Measurements from ENCODE around the gene BRSK2. TPM values are rescaled to one million over a fixed set of nuclear protein-coding genes. Genes with fewer than 3 reads are reported as not detected.
"Not testable (repeated sequence)": the region's sequence is repeated elsewhere in the genome, so short reads cannot be mapped to it uniquely, and the experiment has no call there.

Gene BRSK2
- total RNA-seq, 2 donors from 2014 or later: 67.5 to 113 TPM

GRCh38 chr11:1425006-1425405, 35.3 kb downstream of the BRSK2 start:
- H3K36me3 ChIP-seq (replicated peaks in 1 of 2; ENCODE audit: insufficient read depth in 1 of 2, low read depth in 2 of 2): no peaks in the 10 kb centered on the region
- H3K27ac ChIP-seq: no peak overlapping the region
- TF ChIP-seq, protein P1, sequence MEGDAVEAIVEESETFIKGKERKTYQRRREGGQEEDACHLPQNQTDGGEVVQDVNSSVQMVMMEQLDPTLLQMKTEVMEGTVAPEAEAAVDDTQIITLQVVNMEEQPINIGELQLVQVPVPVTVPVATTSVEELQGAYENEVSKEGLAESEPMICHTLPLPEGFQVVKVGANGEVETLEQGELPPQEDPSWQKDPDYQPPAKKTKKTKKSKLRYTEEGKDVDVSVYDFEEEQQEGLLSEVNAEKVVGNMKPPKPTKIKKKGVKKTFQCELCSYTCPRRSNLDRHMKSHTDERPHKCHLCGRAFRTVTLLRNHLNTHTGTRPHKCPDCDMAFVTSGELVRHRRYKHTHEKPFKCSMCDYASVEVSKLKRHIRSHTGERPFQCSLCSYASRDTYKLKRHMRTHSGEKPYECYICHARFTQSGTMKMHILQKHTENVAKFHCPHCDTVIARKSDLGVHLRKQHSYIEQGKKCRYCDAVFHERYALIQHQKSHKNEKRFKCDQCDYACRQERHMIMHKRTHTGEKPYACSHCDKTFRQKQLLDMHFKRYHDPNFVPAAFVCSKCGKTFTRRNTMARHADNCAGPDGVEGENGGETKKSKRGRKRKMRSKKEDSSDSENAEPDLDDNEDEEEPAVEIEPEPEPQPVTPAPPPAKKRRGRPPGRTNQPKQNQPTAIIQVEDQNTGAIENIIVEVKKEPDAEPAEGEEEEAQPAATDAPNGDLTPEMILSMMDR (IDR thresholded peaks at IDR 0.05): no peak
- no peak for TF ChIP-seq POLR2A (IDR thresholded peaks at IDR 0.05)
- 85 to 90% methylated on average over 2 to 21 of the region's 22 CpGs for WGBS, 2 donors
- no peak for ATAC-seq
- peaks cover 33% of the 10 kb centered on the region for H3K4me1 ChIP-seq
- DNase-seq: no peak
- intact Hi-C loops (cut with DNase I): no loop called here
- no peaks in the 10 kb centered on the region for H3K27me3 ChIP-seq
- H3K4me3 ChIP-seq: no peak overlapping the region
- no peaks in the 10 kb centered on the region for H3K9me3 ChIP-seq

DNA sequence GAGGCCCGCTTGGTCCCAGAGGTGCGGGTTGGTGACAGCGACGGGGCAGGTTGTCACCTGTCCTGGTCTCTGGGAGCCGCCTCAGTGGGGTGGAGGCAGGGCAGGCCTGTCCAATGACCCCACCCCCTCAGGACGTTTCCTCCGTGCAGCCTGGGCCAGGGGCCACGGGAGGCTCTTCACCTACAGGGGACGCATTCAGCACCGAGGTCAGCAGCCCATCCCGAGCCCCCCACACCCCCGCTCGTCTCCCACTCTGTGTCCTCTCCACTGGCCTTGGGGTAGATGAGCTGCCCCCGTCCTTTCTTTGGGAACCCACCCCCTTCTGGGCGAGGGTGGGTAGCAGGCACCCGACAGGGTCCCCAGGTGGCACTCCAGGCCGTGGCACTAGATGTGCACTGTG, 35.7 kb downstream of the BRSK2 start:
- H3K27ac ChIP-seq: no peak overlapping the region
- H3K27me3 ChIP-seq: no peaks in the 10 kb centered on the region
- intact Hi-C loops (cut with DNase I): no loop called here
- H3K36me3 ChIP-seq (replicated peaks in 1 of 2; ENCODE audit: insufficient read depth in 1 of 2, low read depth in 2 of 2): no peaks in the 10 kb centered on the region
- 78 to 87% methylated on average over 9 to 17 of the region's 17 CpGs for WGBS, 2 donors
- ATAC-seq: no peak
- H3K9me3 ChIP-seq: no peaks in the 10 kb centered on the region
- H3K4me3 ChIP-seq: no peak overlapping the region
- peaks cover 29% of the 10 kb centered on the region for H3K4me1 ChIP-seq
- TF ChIP-seq POLR2A (IDR thresholded peaks at IDR 0.05): no peak
- TF ChIP-seq, protein P1 (IDR thresholded peaks at IDR 0.05): no peak
- no peak for DNase-seq

- no peak overlapping the region for H3K4me3 ChIP-seq
- H3K4me1 ChIP-seq: peaks cover 14% of the 10 kb centered on the region
- no peaks in the 10 kb centered on the region for H3K27me3 ChIP-seq
- WGBS, 2 donors: 89 to 94% methylated on average over 22 of the region's 22 CpGs
- ATAC-seq: peak; percentile 20
- H3K9me3 ChIP-seq: no peaks in the 10 kb centered on the region
- intact Hi-C loops (cut with DNase I): no loop called here
- DNase-seq: no peak
- H3K27ac ChIP-seq: no peak overlapping the region
- H3K36me3 ChIP-seq (replicated peaks in 1 of 2; ENCODE audit: insufficient read depth in 1 of 2, low read depth in 2 of 2): no peaks in the 10 kb centered on the region
- TF ChIP-seq, protein P1 (IDR thresholded peaks at IDR 0.05): no peak
- TF ChIP-seq POLR2A (IDR thresholded peaks at IDR 0.05): no peak
Observed at GRCh38 chr11:1428762-1429316, 39.1 kb downstream of the BRSK2 start.

DNA sequence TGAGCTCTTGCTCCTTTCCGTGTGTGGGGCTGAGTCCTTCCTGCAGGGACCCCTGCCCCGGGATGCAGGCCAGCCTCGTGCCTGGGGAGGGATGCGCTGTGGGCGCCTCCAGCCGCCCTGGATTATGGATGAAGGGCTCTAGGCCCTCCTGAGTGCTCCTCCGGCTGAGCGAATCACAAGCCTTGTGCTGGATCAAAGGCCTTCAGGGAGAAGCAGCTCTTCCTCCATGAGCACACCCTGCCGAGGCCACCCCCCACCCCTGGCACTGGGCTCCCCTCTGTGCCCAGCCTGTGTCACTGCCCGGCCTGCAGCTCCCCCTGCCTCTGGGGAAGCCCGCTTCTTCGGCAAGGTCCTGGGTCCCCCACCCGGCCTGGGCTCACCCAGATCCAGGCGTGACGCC, 43.8 kb downstream of the BRSK2 start:
- intact Hi-C loops (cut with DNase I): no loop called here
- Histone ChIP-seq H3K4me1 (peaks cover 49% of the 10 kb centered on the region), H3K4me3 (no peak overlapping the region), H3K36me3 (replicated peaks in 1 of 2; ENCODE audit: insufficient read depth in 1 of 2, low read depth in 2 of 2) (no peaks in the 10 kb centered on the region), H3K27me3 (no peaks in the 10 kb centered on the region), H3K27ac (peak overlapping the region in 1 of 4 donors; percentile 29), H3K9me3 (no peaks in the 10 kb centered on the region)
- WGBS, 2 donors: 69 to 86% methylated on average over 11 to 15 of the region's 15 CpGs
- TF ChIP-seq, protein P1 (IDR thresholded peaks at IDR 0.05): no peak
- TF ChIP-seq POLR2A (IDR thresholded peaks at IDR 0.05): no peak
- no peak for DNase-seq
- no peak for ATAC-seq

GRCh38 chr11:1433977-1434640, 44.4 kb downstream of the BRSK2 start:
- ATAC-seq (peak; percentile 33), DNase-seq (peak in 3 of 4 donors; percentile 49 to 55 (median 54))
- H3K36me3 ChIP-seq (replicated peaks in 1 of 2; ENCODE audit: insufficient read depth in 1 of 2, low read depth in 2 of 2): no peaks in the 10 kb centered on the region
- TF ChIP-seq, protein P1 (IDR thresholded peaks at IDR 0.05): no peak
- TF ChIP-seq POLR2A (IDR thresholded peaks at IDR 0.05): no peak
- H3K27me3 ChIP-seq: no peaks in the 10 kb centered on the region
- intact Hi-C loops (cut with DNase I): no loop called here
- no peak overlapping the region for H3K4me3 ChIP-seq
- H3K27ac ChIP-seq: peak overlapping the region in 2 of 4 donors; percentile 25 to 29
- 58 to 61% methylated on average over 22 to 28 of the region's 29 CpGs for WGBS, 2 donors
- H3K9me3 ChIP-seq: no peaks in the 10 kb centered on the region
- peaks cover 54% of the 10 kb centered on the region for H3K4me1 ChIP-seq

- intact Hi-C loops (cut with DNase I); H3K27me3 ChIP-seq; DNase-seq; H3K4me3 ChIP-seq; H3K27ac ChIP-seq; H3K9me3 ChIP-seq; H3K36me3 ChIP-seq (replicated peaks in 1 of 2; ENCODE audit: insufficient read depth in 1 of 2, low read depth in 2 of 2); ATAC-seq: not testable (repeated sequence)
- peaks cover 55% of the 10 kb centered on the region for H3K4me1 ChIP-seq
- WGBS, 2 donors: 74 to 81% methylated on average over 8 to 11 of the region's 20 CpGs
Observed at GRCh38 chr11:1435479-1435819, 45.7 kb downstream of the BRSK2 start.
